ENCODE data around the gene DEPDC4.
"Not testable (repeated sequence)": the region's sequence is repeated elsewhere in the genome, so short reads cannot be mapped to it uniquely, and the experiment has no call there.

DNA sequence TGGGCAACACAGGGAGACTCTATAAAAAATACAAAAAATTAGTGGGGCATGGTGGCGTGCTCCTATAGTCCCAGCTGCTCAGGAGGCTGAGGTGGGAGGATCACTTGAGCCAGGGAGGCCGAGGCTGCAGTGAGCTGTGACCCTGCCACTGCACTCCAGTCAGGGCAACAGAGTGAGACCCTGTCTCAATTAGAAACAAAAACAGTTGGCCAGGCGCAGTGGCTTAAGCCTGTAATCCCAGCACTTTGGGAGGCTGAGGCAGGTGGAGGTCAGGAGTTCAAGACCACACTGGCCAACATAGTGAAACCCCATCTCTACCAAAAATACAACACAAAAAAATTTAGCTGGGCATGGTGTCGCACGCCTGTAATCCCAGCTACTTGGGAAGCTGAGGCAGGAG lies 1.8 kb downstream of the DEPDC4 start:
- TF ChIP-seq, protein P1, sequence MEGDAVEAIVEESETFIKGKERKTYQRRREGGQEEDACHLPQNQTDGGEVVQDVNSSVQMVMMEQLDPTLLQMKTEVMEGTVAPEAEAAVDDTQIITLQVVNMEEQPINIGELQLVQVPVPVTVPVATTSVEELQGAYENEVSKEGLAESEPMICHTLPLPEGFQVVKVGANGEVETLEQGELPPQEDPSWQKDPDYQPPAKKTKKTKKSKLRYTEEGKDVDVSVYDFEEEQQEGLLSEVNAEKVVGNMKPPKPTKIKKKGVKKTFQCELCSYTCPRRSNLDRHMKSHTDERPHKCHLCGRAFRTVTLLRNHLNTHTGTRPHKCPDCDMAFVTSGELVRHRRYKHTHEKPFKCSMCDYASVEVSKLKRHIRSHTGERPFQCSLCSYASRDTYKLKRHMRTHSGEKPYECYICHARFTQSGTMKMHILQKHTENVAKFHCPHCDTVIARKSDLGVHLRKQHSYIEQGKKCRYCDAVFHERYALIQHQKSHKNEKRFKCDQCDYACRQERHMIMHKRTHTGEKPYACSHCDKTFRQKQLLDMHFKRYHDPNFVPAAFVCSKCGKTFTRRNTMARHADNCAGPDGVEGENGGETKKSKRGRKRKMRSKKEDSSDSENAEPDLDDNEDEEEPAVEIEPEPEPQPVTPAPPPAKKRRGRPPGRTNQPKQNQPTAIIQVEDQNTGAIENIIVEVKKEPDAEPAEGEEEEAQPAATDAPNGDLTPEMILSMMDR (IDR thresholded peaks at IDR 0.05) = not testable (repeated sequence)
- TF ChIP-seq ZFX (IDR thresholded peaks at IDR 0.05; ENCODE audit: borderline replicate concordance) = not testable (repeated sequence)

Measured in 22Rv1 (cell line).